Stimulated activated CD4-positive, alpha-beta T cell treated with anti-CD3 and anti-CD28 coated beads, Interleukin-2, amount 100 ng/mL, for 48 hours (primary cell): Measurements from ENCODE around the gene MEF2D.

Experiments used
- DNase-seq, 2 donors: peaks; one replicate each; pipeline ENCODE4 v3.0.0-alpha.2; 2020

The MEF2D gene

DNA sequence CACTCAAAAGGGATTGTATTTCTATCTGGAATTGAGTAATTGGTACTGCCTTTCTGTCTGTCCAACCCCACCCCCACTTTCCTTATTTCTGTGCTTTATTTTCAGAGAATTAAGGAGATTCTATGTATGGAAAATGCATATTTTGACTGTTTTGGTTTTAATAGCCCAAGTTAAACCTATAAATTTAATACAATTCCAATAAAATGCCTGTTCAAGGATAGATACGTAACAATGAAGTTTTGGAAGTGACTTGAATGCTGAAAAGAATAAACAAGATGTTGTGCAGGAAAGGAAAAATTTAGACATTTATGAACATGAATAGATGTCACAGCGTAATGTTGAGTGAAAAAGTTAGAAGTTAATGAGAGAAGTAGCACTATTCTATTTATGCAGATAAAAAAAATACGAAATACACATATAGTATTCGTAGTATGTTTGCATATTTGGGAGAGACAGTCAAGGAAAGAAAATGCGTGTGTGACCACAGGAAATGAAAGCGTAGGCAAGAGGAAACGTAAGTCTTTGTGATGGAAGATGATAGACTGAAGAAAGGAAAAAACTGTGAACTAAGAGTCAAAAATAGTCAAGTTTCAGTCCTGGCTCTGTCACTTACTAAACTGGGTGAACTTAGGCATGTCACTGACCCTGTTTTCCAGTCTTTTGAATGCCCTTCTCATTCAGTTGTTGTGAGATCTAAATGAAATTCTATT, 62.1 kb downstream of the MEF2D start:
- no peak for DNase-seq

DNA sequence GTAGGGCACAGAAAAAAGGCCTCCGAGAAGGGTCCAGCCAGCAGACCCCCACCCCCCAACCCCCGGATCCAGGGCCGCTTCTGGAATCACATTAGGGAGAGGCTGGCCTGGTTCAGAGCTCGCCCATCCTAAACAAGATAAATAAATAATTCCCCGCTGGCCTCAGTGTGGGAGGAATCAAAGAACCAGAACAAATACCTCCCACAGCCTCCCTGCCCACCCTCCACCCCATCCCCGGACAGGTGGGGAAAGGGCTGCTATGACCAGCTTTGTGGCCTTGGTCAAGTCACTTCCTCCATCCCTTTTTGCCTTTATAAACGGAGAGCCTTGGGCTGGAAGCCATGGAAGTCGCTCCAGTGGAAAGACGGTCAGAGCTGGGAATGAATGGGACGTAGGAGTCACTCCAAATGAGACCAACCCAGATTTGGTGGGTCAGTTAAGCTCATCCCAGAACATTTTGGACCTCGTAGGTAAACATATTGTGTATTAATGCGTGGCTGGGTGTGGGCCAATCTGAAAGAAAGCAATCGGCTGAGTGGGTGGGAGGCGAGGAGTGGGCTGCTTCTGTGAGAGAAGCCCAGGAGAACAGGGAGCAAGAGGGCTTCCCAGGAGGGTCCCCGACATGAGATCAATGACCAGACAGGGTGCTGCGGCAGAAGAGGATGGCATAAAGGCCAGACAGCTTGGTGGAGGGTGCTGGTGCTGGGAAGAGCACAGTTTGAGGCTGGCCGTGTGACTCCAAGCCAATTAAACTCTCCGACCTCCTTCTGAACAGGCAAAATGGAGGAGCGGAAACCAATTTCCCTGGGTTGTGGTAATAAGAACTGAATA, 63.3 kb downstream of the MEF2D start:
- DNase-seq, result no peak

- DNase-seq, result no peak
These were observed 64.2 kb downstream of the MEF2D start for GRCh38 chr1:156436141-156437036.

GRCh38 chr1:156435545-156436140, 64.9 kb downstream of the MEF2D start:
- DNase-seq, result no peak

DNA sequence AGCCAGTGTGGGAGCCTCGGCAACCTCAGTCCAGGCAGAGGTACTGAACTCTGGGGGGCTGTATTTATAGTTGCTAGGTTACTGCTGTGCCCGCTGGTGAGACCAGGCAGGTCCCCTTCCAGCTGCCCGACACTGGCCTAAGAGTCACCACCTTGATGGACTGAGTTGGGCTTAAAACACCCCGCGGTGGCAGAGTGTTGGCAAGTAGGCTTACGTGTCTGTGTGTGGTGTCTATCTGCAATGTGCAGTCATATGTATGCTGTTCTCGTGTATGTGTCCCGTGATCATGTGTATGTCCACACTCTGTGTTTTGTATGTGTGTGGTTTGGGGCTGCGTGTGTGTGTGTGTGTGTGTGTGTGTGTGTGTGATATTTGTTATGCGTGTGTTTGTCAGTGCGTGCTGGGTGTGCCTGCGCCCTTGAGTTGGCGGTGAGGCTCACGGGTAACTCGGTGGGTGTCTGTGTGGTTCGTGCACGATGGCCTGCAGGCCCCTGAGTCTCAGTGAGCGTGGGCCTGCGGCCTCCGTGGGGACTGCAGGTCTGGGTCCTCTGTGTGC, 65.5 kb downstream of the MEF2D start:
- DNase-seq, result no peak

DNA sequence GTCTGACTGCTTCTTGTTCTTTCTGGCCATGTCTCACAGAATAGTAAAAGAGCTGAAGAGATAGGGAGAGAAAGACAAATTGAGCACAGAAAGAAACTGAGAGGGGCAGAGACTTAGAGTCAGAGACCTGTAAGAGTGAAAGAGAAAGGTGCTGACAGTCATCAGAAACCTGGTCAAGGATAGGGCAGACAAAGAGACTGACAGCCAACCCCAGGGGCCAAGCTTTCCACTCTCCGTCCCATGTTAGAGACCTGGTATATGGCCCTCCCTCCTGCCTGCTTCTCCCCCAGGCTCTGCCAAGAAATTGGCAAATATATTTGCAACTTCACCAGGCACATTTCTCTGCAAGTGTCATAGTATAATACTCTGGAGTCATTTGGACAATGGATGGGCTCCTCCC, 67.0 kb downstream of the MEF2D start:
- DNase-seq, result no peak

DNA sequence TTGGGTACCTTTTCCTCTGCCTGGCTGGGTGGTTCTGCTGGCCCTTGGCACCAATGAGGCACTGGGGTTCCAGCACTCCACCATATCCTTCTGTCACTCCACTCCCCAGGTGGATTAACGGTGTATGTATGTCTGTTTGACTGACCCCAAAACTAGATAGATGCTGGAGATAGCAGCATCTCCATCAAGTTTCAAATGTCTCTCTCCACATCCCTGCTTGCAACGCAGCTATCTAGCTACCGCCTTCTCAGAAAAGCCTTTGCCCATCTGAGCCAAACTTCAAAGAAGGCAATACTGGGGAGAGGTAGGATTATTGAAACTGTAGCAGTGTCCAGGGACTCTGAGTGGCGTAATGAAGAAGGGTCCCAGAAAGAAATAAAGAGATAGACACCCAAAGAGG, 67.5 kb downstream of the MEF2D start:
- DNase-seq, result no peak

DNA sequence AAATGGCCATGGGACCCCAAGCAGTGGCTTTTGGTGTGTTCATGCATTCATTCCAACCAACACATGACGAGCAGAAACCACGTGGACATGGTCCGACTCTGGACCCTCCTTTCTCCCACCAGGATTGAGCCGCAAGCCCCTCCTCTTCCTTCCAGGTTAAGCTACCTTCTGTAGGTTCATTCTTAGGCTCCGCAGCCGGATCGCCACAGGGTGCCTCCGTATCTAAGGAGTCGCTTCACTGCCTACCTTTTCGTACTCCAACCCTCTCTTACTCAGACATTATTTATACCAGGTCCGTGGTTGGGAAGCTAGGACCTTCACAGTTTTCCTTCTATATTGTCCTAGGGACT, 67.9 kb downstream of the MEF2D start:
- no peak for DNase-seq

DNA sequence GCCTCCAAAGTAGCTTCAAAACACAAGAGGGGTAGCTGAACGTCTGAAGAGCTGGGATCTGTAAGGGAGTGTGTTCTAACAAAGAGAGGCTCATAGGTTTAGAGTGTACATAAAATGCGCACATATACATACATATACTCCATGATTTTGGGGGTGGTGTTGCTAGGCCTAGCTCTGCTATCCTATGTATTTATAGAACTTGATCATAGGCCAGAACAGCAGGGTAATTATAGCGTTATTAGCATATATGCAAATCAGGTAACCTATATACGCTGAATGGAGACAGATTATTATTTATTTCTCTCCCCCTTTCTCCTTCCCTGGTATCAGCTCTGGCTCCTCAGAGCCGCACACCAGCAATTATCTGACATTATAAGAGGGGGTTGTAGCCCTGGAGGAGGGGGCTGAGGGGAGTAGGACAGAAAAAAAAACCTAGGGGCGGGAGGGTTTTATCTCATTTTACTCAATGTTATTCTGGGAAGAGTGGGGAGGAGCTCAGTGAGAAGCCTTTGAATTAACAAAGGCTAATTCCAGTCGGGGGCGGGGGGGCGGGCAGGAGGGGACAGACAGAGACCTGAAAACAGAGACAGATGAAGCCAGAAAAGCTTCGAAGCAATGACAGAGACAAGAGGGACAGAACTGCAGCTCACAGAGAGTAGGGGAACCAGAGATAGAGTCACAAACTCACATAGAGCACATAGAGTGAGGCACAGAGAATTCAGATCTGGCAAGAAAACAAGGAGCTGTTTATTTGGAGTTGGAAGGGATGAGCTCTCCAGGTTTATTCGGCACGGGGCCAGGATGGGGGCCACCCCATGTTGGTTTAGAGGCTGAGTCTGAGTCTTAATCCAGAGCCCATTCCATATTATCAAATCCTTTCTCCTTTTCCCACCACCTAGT, 68.6 kb downstream of the MEF2D start:
- DNase-seq, result no peak

DNA sequence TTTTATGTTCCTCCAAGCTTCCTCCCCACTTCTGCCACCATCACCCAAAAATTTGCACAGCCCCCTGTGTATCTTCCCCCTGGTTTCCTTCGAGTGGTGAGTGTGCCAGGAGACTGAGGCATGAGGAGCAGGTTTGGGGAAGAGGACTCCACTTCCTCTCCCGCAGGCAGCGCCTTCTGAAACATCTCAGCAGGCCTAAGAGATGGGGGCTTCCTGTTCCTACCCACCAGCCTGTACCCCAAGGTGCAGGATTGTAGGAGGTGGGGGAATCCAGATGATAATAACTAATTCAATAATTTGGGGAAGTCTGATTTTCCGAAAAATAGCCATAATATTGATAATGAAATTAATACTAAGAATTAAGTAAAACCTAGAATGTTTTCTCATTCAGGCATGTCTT, 69.2 kb downstream of the MEF2D start:
- DNase-seq, result no peak

- no peak for DNase-seq
These were observed 69.7 kb downstream of the MEF2D start for GRCh38 chr1:156430866-156431265.

GRCh38 chr1:156430303-156430702, 70.3 kb downstream of the MEF2D start:
- DNase-seq, result no peak

GRCh38 chr1:156429313-156430060, 71.1 kb downstream of the MEF2D start:
- no peak for DNase-seq

DNA sequence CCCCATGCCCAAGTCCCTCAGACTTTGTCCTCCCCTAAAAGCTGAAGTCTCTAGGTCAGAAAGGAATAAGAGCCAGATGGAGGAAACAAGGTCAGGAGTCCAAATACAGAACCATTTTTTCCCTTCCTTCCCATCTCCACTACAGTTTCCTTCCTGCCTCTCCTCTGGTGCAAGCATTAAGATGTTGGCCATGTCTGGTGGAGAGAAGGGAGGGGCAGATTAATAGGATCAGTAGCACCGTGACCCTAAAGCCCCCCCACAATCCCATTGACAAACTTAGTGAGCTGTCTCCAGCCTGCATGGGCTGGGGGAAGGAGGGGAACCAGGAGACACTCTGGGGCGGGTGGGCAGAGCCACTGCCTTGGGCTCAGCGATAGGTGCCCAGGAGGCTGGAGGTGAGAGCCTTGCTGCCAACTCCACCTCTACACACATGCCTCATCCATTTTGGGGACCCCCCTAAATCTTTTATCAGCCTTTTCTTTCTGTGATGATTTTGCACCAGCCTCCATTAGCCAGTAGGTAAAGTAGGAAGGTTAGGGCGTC, 71.8 kb downstream of the MEF2D start:
- no peak for DNase-seq

DNA sequence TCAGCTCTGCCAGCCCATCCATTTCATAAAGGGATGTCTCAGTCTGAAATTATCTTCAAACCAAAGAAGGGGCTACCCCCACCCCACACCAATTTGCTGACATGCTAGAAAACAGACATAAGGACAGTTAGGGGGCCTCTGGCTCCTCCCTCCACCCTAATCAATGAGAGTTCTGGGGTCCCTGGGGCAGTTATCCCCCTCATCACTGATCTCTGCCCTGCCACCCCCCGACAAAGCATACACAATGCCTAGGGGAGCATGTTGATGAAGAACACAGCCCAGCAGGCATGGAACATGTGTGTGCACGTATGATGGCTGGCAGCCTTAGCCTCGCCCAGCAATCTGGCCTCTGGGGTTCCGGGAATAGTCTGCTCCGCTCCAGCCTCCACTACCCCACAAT, 72.6 kb downstream of the MEF2D start:
- DNase-seq, result no peak

GRCh38 chr1:156425943-156426342, 74.6 kb downstream of the MEF2D start:
- no peak for DNase-seq

DNA sequence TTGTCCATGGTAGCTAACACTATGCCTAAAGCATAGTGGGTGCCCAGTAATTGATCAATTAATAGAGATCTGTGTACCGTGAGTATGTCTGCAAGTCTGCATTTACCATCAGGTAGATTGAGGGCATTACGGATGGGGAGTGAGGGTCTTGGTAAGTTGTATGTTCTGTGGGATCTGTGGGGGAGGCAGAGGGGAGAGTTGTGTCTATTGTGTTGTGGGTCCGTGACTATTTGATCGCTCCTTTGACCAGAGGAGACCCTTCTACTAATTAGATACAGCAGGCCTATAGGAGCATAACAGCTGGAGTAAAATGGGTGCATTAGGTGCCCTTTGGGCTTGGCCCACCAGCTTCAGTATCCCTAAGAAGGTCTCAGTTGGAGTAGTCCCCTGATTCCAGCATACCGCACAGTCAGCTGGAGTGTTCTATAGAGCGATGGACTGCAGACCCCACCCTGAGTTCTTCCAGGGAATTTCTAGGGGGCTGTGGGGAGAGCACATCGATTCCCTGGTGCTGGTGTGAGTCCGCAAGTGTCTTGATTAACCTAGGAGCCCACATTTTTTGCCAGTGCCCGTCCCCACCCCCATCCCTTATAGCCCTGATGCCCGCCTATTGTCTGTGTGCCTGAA, 75.7 kb downstream of the MEF2D start:
- DNase-seq, result no peak

DNA sequence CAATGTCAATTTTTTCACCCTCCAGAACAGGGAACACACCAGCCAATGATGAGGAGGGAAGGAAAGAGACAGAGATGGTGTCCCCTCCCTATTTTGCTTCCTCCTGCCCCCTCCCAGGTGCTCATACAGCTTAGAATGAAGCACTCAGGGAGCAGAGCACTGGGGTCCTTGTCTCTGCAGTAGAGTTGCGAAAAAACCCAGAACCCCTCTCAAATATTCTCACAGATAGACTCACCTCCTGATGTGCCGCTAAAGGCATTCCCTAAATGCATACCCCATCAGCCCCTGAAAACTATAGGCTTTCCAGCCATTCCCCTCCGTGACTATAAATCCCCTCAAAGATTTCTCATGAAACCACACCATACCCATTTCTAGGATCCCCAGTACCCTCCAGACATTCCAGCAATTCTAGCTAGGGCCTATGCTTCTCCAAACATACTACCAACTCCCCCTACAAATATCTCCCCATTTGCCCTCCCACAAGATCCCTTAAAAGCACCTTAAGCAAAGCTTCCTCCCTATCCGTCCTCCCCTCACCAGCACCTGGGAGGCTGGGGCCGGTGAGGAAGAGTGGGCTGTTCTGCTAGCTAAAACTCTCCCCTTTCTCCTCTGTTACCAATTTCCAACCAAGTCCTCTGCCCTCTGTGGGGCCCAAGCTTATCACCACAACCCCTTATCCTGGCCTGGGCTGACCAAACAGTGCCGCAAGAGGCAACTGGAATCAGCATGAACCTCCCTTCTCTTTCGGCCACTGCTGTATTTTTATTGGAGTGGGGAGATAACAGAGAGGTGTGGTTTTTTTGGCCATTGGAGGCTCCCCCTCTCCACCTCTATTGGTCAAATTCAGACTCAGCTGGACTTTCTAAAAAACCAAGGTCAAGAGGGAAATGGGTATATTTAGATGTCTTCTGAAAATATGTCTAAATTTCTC, 76.9 kb downstream of the MEF2D start:
- DNase-seq, result no peak

DNA sequence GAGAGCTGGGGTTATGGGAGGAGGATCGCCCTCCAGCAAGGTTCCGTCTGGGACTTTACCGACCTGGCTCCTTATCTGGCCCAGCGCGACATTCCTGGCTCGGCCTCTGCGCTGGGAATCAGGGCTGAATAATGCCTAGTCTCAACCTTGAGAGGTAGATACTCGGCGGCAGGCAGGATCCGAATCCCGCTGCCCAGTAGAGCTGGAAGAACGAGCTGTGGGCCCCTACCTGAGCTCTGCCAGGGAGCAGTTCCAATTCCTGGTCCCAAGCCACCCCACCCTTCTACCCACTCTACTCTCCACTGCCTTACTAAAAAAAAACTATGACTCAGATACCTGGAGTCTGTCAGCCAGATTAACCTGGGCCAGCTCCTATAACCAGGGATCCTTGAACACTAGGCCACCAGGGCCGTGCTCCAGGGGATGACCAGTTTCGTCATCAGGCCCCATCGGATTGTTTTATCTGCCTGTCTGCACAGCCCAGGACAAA, 77.9 kb downstream of the MEF2D start:
- DNase-seq, result no peak
